ENCODE measurements around the gene ACP7.

DNA sequence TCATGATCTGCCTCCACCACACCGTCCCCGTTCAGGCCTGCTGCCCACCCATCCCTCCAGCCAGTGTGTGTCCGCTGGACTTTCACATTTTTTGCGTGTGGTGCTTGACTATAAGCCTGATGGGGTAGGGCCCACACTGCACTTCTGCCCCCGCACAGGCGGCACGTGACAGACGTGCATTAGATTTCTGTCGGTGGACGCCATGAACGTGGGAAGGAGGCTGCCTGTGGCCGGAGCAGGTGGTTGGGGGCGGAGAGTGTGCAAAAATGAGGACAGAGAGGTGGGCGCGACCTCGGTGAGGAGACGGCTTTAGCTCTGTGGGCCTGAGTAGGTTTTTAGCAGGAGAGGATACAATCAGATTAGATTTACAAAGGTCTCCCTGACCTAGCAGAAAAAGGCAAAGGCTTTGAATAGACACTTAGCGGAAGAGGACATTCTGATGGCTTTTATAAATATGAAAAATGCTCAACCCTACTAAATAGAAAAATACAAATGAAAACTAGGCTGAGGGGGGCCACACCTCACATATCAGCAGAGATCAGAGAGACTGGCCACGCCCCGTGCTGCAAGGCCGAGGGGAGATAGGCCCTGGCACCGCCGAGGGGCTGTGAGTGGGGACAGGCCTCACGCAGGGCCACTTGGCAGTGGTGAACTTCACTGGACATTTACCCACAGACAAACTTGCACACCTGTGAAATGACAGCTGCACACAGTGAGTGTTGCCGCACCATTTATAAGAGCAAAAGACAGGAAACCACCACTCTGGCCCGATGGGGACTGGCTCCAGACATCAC lies 66.8 kb downstream of the ACP7 start:
- no peak for TF ChIP-seq GATA2 (IDR thresholded peaks at IDR 0.05; ENCODE audit: low read depth, low read length)
- TF ChIP-seq GATA3 (IDR thresholded peaks at IDR 0.05; ENCODE audit: low read depth, low read length): no peak
